ENCODE results near the gene ANGEL2. TPM values are rescaled to one million over a fixed set of nuclear protein-coding genes. Genes with fewer than 3 reads are reported as not detected.

ANGEL2 gene
- total RNA-seq, 1 experiment from 2014 or later: 25.5 TPM

- no peak for TF ChIP-seq EZH2phosphoT487 (IDR thresholded peaks at IDR 0.05; ENCODE audit: borderline replicate concordance)
- peaks cover 20% of the 10 kb centered on the region for H3K79me2 ChIP-seq (ENCODE audit: insufficient read depth, low read length)
- peaks cover 6 to 8% of the 10 kb centered on the region in 2 experiments; a peak in 3 of 4 replicates for H3K36me3 ChIP-seq (ENCODE audit: control insufficient read depth in 1 of 2, insufficient read depth in 2 of 2, low read length in 2 of 2)
- POLR2A ChIA-PET: no interaction called here
- H2AFZ ChIP-seq (ENCODE audit: low read depth, low read length, poor library complexity, severe bottlenecking): no peak overlapping the region
- H3K9me3 ChIP-seq (ENCODE audit: control insufficient read depth in 1 of 2, insufficient read depth in 1 of 2, low read depth in 1 of 2, low read length in 2 of 2): no peaks in the 10 kb centered on the region
- no peaks in the 10 kb centered on the region for H4K20me1 ChIP-seq (ENCODE audit: insufficient read depth)
- H3K27me3 ChIP-seq (ENCODE audit: insufficient read depth, low read length): no peaks in the 10 kb centered on the region
- H3K4me2 ChIP-seq (ENCODE audit: low read length): no peak overlapping the region
- no peaks in the 10 kb centered on the region for H3K4me1 ChIP-seq (ENCODE audit: control insufficient read depth in 1 of 2, insufficient read depth in 2 of 2, low read length in 2 of 2)
- intact Hi-C loops (cut with micrococcal nuclease): no loop called here
- CTCF ChIA-PET: no interaction called here
- no peak overlapping the region for H3K9ac ChIP-seq (ENCODE audit: low read length)
- ATAC-seq (no peak), DNase-seq (ENCODE audit: low read depth, low spot score) (no peak)
- no TSS peak for BruUV-seq (replicated peaks)
- RAD21 ChIA-PET (ENCODE audit: low non-redundant PET in 1 of 2, low total read pairs in 2 of 2, uncharacterized antibody in 2 of 2, unreplicated experiment in 2 of 2): no interaction called here
- H3K9me2 ChIP-seq (ENCODE audit: insufficient read depth): no peaks in the 10 kb centered on the region
- H3K4me3 ChIP-seq (replicated peaks in 1 of 2; ENCODE audit: low read depth in 1 of 2, low read length in 2 of 2): no peak overlapping the region
- H3K27ac ChIP-seq (ENCODE audit: low read depth, low read length): no peak overlapping the region
These were observed 7.1 kb downstream of the ANGEL2 start for GRCh38 chr1:213008564-213008963.

GRCh38 chr1:213003256-213003655 lies 12.4 kb downstream of the ANGEL2 start:
- Histone ChIP-seq H3K9me2 (ENCODE audit: insufficient read depth) (no peaks in the 10 kb centered on the region), H3K9me3 (ENCODE audit: control insufficient read depth in 1 of 2, insufficient read depth in 1 of 2, low read depth in 1 of 2, low read length in 2 of 2) (no peaks in the 10 kb centered on the region), H3K9ac (ENCODE audit: low read length) (no peak overlapping the region), H3K27me3 (ENCODE audit: insufficient read depth, low read length) (no peaks in the 10 kb centered on the region), H3K4me3 (replicated peaks in 1 of 2; ENCODE audit: low read depth in 1 of 2, low read length in 2 of 2) (no peak overlapping the region), H2AFZ (ENCODE audit: low read depth, low read length, poor library complexity, severe bottlenecking) (no peak overlapping the region), H4K20me1 (ENCODE audit: insufficient read depth) (no peaks in the 10 kb centered on the region), H3K79me2 (ENCODE audit: insufficient read depth, low read length) (no peaks in the 10 kb centered on the region), H3K36me3 (ENCODE audit: control insufficient read depth in 1 of 2, insufficient read depth in 2 of 2, low read length in 2 of 2) (peaks cover 2 to 8% of the 10 kb centered on the region in 2 experiments; a peak in 2 of 4 replicates), H3K27ac (ENCODE audit: low read depth, low read length) (no peak overlapping the region), H3K4me2 (ENCODE audit: low read length) (no peak overlapping the region), H3K4me1 (ENCODE audit: control insufficient read depth in 1 of 2, insufficient read depth in 2 of 2, low read length in 2 of 2) (no peaks in the 10 kb centered on the region)
- ChIA-PET CTCF (interaction anchor here (1.1 kb wide), 1 partner anchor 9 kb away, joined by 3 read pairs; no protein-coding TSS in a partner anchor), POLR2A (no interaction called here), RAD21 (ENCODE audit: low non-redundant PET in 1 of 2, low total read pairs in 2 of 2, uncharacterized antibody in 2 of 2, unreplicated experiment in 2 of 2) (no interaction called here)
- intact Hi-C loops (cut with micrococcal nuclease): no loop called here
- TF ChIP-seq POLR2A (IDR thresholded peaks at IDR 0.05; ENCODE audit: borderline replicate concordance, extremely low read depth, insufficient read depth, insufficient read length) (no peak), SRF (IDR thresholded peaks at IDR 0.05; ENCODE audit: low read depth) (no peak), ZNF274 (IDR thresholded peaks at IDR 0.05; ENCODE audit: low read depth, low read length) (no peak), EGR1 (IDR thresholded peaks at IDR 0.05; ENCODE audit: low read depth) (no peak), POLR2AphosphoS5 (IDR thresholded peaks at IDR 0.05; ENCODE audit: low read depth, low read length) (no peak), CEBPB (IDR thresholded peaks at IDR 0.05; ENCODE audit: low read depth) (no peak), YY1 (IDR thresholded peaks at IDR 0.05; ENCODE audit: extremely low read depth, insufficient replicate concordance, low read depth, low read length) (no peak), SP1 (IDR thresholded peaks at IDR 0.05; ENCODE audit: low read depth) (no peak), FOSL1 (IDR thresholded peaks at IDR 0.05; ENCODE audit: low read depth) (no peak), CBX3 (IDR thresholded peaks at IDR 0.05; ENCODE audit: low read depth) (no peak), EZH2 (IDR thresholded peaks at IDR 0.05) (no peak), RAD21 (IDR thresholded peaks at IDR 0.05; ENCODE audit: low read depth) (no peak), ELF1 (IDR thresholded peaks at IDR 0.05; ENCODE audit: borderline replicate concordance, low read depth) (no peak), SIN3A (IDR thresholded peaks at IDR 0.05; ENCODE audit: low read depth) (no peak), ZBTB33 (IDR thresholded peaks at IDR 0.05; ENCODE audit: extremely low read depth, insufficient replicate concordance, low read length) (no peak), JUND (IDR thresholded peaks at IDR 0.05) (no peak)
- TF ChIP-seq, protein P1, sequence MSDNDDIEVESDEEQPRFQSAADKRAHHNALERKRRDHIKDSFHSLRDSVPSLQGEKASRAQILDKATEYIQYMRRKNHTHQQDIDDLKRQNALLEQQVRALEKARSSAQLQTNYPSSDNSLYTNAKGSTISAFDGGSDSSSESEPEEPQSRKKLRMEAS (IDR thresholded peaks at IDR 0.05): no peak
- TF ChIP-seq, protein P2, sequence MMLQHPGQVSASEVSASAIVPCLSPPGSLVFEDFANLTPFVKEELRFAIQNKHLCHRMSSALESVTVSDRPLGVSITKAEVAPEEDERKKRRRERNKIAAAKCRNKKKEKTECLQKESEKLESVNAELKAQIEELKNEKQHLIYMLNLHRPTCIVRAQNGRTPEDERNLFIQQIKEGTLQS (IDR thresholded peaks at IDR 0.05): no peak
- TF ChIP-seq, protein P3, sequence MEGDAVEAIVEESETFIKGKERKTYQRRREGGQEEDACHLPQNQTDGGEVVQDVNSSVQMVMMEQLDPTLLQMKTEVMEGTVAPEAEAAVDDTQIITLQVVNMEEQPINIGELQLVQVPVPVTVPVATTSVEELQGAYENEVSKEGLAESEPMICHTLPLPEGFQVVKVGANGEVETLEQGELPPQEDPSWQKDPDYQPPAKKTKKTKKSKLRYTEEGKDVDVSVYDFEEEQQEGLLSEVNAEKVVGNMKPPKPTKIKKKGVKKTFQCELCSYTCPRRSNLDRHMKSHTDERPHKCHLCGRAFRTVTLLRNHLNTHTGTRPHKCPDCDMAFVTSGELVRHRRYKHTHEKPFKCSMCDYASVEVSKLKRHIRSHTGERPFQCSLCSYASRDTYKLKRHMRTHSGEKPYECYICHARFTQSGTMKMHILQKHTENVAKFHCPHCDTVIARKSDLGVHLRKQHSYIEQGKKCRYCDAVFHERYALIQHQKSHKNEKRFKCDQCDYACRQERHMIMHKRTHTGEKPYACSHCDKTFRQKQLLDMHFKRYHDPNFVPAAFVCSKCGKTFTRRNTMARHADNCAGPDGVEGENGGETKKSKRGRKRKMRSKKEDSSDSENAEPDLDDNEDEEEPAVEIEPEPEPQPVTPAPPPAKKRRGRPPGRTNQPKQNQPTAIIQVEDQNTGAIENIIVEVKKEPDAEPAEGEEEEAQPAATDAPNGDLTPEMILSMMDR (IDR thresholded peaks at IDR 0.05 in 2 of 3, conservative IDR thresholded peaks at IDR 0.05 in 1 of 3; ENCODE audit: borderline replicate concordance in 1 of 3, insufficient read depth in 1 of 3, low read depth in 2 of 3, low read length in 2 of 3): no peak
- no peak for ATAC-seq
- BruUV-seq (replicated peaks): no TSS peak
- DNase-seq (ENCODE audit: low read depth, low spot score): no peak

Measured in HCT116 (cell line).